GM13977 (cell line): ENCODE data around the gene INKA2.

Experiments used
- DNase-seq: peaks from one replicate; pipeline ENCODE4 v3.0.0; 2012; ENCODE audit warnings: low spot score
- in situ Hi-C: fragments of 300-500 bp; cut with MboI; formaldehyde crosslinking; loops from one replicate; pipeline ENCODE4 v1.12.0; 2022; ENCODE audit warnings: low sequenced_read_pairs, low pct_unique_long_range_greater_than_20kb, mixed read lengths, inconsistent platforms; ENCODE audit not compliant: unreplicated experiment
- TF ChIP-seq, protein P1 (sequence below): IDR thresholded peaks from 2 replicates; pipeline ENCODE4 v1.5.1; 2012; ENCODE audit warnings: mild to moderate bottlenecking, control low read depth; ENCODE audit not compliant: insufficient read depth; ENCODE audit errors: extremely low read depth, missing control alignments

INKA2 gene

DNA sequence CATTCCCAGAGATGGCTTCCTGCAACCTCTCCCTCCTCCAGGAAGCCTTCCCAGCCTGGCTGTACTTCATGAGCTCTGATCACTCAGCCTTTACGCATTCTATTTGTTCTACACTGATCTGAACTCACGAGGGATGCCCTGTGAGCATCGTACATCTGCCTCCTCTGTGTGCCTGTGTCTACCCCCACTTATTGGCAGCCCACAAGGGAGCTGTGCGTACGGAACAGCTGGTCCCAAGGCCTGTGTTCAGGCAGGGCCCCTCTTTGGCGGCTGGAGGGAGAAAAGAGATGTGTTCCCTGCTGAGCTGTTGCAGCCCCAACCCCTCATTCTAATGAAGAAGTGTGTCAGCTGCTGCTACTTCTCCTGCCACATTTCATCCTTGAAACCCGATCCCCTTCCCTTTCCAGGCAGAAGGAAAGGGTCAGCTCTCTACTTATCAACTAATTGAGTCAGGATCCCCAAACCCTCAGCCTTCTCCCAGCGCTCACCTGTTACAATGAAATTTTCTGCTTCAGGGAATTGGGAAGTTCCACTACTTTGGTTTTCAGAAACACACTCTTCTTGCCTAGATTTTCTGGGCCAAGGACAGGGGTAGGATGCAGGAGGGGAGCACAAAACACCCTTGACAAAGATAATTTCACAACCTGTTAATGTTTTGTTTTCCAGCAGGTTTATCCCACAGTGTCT, 3.2 kb downstream of the INKA2 start:
- TF ChIP-seq, protein P1, sequence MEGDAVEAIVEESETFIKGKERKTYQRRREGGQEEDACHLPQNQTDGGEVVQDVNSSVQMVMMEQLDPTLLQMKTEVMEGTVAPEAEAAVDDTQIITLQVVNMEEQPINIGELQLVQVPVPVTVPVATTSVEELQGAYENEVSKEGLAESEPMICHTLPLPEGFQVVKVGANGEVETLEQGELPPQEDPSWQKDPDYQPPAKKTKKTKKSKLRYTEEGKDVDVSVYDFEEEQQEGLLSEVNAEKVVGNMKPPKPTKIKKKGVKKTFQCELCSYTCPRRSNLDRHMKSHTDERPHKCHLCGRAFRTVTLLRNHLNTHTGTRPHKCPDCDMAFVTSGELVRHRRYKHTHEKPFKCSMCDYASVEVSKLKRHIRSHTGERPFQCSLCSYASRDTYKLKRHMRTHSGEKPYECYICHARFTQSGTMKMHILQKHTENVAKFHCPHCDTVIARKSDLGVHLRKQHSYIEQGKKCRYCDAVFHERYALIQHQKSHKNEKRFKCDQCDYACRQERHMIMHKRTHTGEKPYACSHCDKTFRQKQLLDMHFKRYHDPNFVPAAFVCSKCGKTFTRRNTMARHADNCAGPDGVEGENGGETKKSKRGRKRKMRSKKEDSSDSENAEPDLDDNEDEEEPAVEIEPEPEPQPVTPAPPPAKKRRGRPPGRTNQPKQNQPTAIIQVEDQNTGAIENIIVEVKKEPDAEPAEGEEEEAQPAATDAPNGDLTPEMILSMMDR: no peak
- in situ Hi-C loops: no loop called here
- no peak for DNase-seq

DNA sequence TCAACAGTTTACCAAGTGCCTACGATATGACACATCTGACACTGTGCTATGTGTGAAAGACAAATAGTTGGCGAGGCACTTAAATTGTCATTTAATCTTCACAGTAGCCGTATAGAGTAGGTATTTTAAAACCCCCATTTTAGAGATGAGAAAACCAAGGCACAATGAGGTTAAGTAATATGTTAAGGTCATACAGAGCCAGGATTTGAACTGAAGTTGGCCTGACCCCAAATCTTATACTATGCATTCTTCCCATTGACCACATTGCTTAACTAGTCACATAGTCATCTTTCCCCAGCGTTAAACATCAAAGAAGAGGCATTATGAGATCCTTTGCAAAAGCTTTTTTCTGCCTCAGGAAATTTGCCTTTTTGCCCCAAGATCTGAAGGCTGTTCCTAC, 3.9 kb downstream of the INKA2 start:
- TF ChIP-seq, protein P1: no peak
- in situ Hi-C loops: no loop called here
- DNase-seq: no peak

DNA sequence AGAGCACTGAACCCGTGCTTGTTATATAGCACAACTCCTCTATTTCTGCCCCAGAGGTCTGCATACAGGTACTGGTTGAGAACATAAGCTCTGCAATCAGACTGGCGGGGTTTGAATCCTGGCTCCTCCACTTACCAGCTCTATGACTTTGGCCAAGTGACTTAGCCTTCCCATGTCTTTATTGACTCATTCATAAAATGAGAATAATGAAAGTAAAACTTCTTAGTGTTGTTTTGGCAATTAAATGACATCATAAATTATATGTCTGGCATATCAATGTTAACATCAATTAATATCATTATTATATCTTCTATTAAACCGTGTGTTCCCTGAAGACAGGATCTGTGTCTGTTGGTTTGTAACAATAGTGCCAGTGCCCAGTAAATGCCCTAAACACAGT, 4.3 kb downstream of the INKA2 start:
- TF ChIP-seq, protein P1: no peak
- no peak for DNase-seq
- in situ Hi-C loops: no loop called here

DNA sequence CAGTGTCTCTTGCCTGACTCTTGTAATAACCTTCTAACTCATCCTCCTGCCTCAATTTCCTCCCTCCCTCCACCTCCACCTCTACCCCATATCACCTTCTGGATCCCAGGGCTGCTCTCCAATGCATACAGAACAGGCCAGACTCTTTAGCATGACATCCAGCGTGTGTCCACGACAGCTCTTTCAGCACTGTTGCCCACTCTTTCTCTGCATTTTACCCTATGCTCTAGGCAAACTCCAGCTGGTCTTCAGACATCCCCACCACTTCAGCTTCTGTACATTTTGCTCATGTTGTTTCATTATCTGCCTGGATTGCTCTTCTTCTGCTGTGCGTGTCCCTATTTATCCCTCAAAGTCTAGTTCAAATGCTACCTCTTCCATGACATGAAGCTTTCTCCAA, 4.8 kb downstream of the INKA2 start:
- in situ Hi-C loops: no loop called here
- no peak for DNase-seq
- TF ChIP-seq, protein P1: no peak

DNA sequence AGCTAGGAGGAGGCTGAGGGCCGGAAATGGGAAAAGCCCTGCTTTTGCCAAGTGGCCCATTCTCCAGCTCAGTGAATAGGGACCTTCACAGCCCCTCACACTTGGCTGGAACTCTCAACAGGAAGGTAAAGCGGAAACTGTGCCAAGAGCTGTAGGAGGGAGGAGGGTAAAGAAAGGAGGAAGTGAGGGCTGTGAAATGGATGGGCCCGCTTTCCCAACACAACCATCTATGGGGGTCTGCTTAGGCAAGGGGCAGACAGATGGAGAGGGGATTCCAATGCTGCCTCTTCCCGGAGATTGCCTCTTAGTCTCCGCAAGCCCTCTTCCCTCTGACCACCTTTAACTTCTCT, 5.2 kb downstream of the INKA2 start:
- no peak for DNase-seq
- in situ Hi-C loops: no loop called here
- TF ChIP-seq, protein P1: no peak

DNA sequence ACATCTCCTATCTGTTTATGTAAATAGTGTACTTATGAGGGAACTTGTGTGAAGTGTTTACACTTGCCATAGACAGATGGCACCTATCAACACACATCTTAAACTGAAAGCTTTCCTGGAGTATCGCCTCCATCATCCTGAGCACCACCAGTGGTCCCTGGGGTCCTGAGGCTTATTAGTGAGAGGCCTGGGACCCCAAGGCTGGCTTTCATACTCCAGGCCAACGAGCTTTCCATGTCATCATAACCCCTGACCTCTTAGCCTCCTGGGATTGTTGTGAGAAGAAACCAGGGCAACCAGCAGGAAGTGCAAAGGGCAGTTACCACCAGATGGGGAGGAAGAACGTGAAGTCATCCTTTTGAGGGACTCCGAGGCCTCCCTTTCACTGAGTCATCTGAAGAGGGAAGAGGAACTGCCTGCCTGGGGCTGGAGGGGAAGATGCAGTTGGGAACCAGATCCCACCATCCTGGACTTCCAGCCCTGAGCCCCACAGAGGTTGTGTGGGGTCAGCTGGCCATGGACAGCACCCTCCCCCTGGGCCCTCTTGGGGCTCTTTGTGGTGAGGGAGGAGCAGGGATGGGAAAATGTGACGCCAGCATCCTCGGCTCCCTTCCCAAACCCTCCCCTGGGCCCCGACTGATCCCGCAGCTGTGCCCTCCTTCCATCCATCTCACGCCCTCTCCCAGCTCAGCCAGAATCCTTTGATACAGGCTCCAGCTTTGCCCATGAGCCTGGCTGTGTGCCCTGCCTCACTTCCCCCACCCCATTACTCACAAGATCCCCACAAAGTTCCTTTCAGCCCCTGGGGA, 5.8 kb downstream of the INKA2 start:
- in situ Hi-C loops: no loop called here
- DNase-seq: no peak
- TF ChIP-seq, protein P1: no peak
